GM12878 (cell line): ENCODE data around the gene ZXDC. TPM values are rescaled to one million over a fixed set of nuclear protein-coding genes. Genes with fewer than 3 reads are reported as not detected.

Experiments
- ATAC-seq: fragments of 200-7000 bp; cut with Tn5 transposase; 3 replicates; pipeline ENCODE4 v1.9.1; 2020; ENCODE audit warnings: mild to moderate bottlenecking, moderate library complexity
- BruUV-seq: library from RNA; stranded (reverse); fragments of 400-500 nt; replicated peaks from 2 replicates; lab custom pipeline; 2021; lab: Mats Ljungman, UMichigan
- CTCF ChIA-PET: fragments of 300-600 bp; sonication (Branson Sonifier 250); formaldehyde crosslinking; extraction: SDS; loops from one replicate; lab custom pipeline; 2021; ENCODE audit warnings: inconsistent platforms; lab: Yijun Ruan, JAX
- POLR2A ChIA-PET: fragments of 350-600 bp; formaldehyde crosslinking; extraction: SDS; loops from one replicate; lab custom pipeline; 2021; ENCODE audit warnings: inconsistent platforms; lab: Charles Lee
- RAD21 ChIA-PET: fragments of 300-600 bp; sonication (Branson Sonifier 250); formaldehyde crosslinking; loops from one replicate; lab custom pipeline; 2023; ENCODE audit warnings: antibody characterized with exemption; ENCODE audit not compliant: unreplicated experiment; lab: Charles Lee
- SMC1A ChIA-PET: fragments of 300-600 bp; sonication (Branson Sonifier 250); formaldehyde crosslinking; loops from one replicate; lab custom pipeline; 2023; ENCODE audit not compliant: unreplicated experiment, uncharacterized antibody; lab: Charles Lee
- DNase-seq: peaks from one replicate; pipeline ENCODE4 v3.0.0-alpha.2; 2011; ENCODE audit warnings: low read depth, low spot score
- FAIRE-seq: peaks from 3 replicates; lab custom pipeline; 2011; peaks lifted over from hg19 to GRCh38; lab: Jason Lieb, UNC
- H2AFZ ChIP-seq: 2 replicates; pipeline ENCODE4 v1.6.0; 2011; ENCODE audit warnings: low read depth, low read length, control low read depth; ENCODE audit not compliant: control insufficient read depth
- H3K27ac ChIP-seq: 2 replicates; pipeline ENCODE4 v1.5.1; 2011; ENCODE audit warnings: control low read depth; ENCODE audit not compliant: control insufficient read depth, insufficient read depth
- H3K27me3 ChIP-seq, 2 experiments: replicated peaks in 1 of 2; 2 replicates each; pipeline versions ENCODE4 v1.6.0 to v1.6.1; 2011; ENCODE audit warnings: low read length in 1 of 2; ENCODE audit not compliant: control insufficient read depth in 2 of 2, insufficient read depth in 2 of 2
- H3K36me3 ChIP-seq, 2 experiments: 2 replicates each; pipeline ENCODE4 v1.5.1; 2011; ENCODE audit warnings: low read length in 1 of 2; ENCODE audit not compliant: control insufficient read depth in 2 of 2, insufficient read depth in 2 of 2
- H3K4me1 ChIP-seq: 2 replicates; pipeline ENCODE4 v1.6.1; 2011; ENCODE audit warnings: mild to moderate bottlenecking, low read length, moderate library complexity, mixed read lengths; ENCODE audit not compliant: control insufficient read depth, insufficient read depth
- H3K4me2 ChIP-seq: 2 replicates; pipeline ENCODE4 v1.6.0; 2011; ENCODE audit warnings: control low read depth; ENCODE audit not compliant: control insufficient read depth, insufficient read depth
- H3K4me3 ChIP-seq: fragments of 200-600 bp; sonication (generic); 2 replicates; pipeline ENCODE4 v1.5.1; 2016
- H3K79me2 ChIP-seq: 2 replicates; pipeline ENCODE4 v1.6.0; 2011; ENCODE audit warnings: low read length; ENCODE audit not compliant: control insufficient read depth, insufficient read depth
- H3K9ac ChIP-seq: 2 replicates; pipeline ENCODE4 v1.8.0; 2011; ENCODE audit warnings: low read length, control low read depth, mixed read lengths; ENCODE audit not compliant: control insufficient read depth, insufficient read depth
- H3K9me3 ChIP-seq: replicated peaks from 3 replicates; pipeline ENCODE4 v1.5.1; 2011; ENCODE audit warnings: mild to moderate bottlenecking, low read length; ENCODE audit not compliant: control insufficient read depth, insufficient read depth
- H4K20me1 ChIP-seq: 2 replicates; pipeline ENCODE4 v1.6.0; 2011; ENCODE audit not compliant: control insufficient read depth, insufficient read depth
- HDAC2 ChIP-seq: fragments of 200-600 bp; sonication (generic); IDR thresholded peaks from 2 replicates; pipeline ENCODE4 v1.6.1; 2017
- IRF3 ChIP-seq: fragments of 450-650 bp; IDR thresholded peaks from 2 replicates; pipeline ENCODE4 v1.6.1; 2014; ENCODE audit warnings: mild to moderate bottlenecking
- NR2F1 ChIP-seq: fragments of 450-650 bp; conservative IDR thresholded peaks from 2 replicates; pipeline ENCODE4 v1.6.1; 2017; ENCODE audit warnings: mild to moderate bottlenecking
- STAT3 ChIP-seq: IDR thresholded peaks from 2 replicates; pipeline ENCODE4 v1.6.1; 2011; ENCODE audit warnings: low read depth, low read length, improper control_type of control experiment
- WGBS: methylation state at CpG from one replicate; pipeline ENCODE4 v1.1.6; 2016; ENCODE audit warnings: low lambda C conversion rate; ENCODE audit not compliant: insufficient replicate concordance, insufficient coverage; ENCODE audit errors: missing lambda C conversion rate; 5-methylcytosine and 5-hydroxymethylcytosine counted together
- in situ Hi-C: fragments of 300-500 bp; cut with MboI; formaldehyde crosslinking; loops from 9 replicates; pipeline ENCODE4 v1.14.3; 2018; ENCODE audit warnings: mixed read lengths
- intact Hi-C: fragments of 100-400 bp; cut with micrococcal nuclease; formaldehyde crosslinking; loops from one replicate; pipeline ENCODE4 v1.14.2; 2022; ENCODE audit not compliant: unreplicated experiment
- polyA plus RNA-seq, 11 experiments: library from polyadenylated mRNA; depleted of rRNA in 4 of 11; unstranded in 6 of 11; stranded (reverse) in 5 of 11; fragments of >200 nt; fragmentation: Nextera tagmentation in 4 of 11; fragmentation: Illumina TruSeq in 1 of 11; extraction: Ambion mirVana in 4 of 11; extraction: Trizol in 1 of 11; gene quantifications; 1 replicate in 1 of 11; 2 replicates in 10 of 11; pipeline versions ENCODE4 v1.2.1 to v1.2.3, GENCODE V29; 2011 to 2016; ENCODE audit warnings: inconsistent platforms in 2 of 11, missing spikeins in 2 of 11, low read depth in 1 of 11
- total RNA-seq, 4 experiments: library from RNA; depleted of rRNA in 3 of 4; stranded (reverse); fragments of >200 nt in 3 of 4; fragmentation: Illumina TruSeq in 1 of 4; extraction: Trizol in 1 of 4; gene quantifications; 2 replicates each; pipeline versions ENCODE4 v1.2.1 to v1.2.3, GENCODE V29; 2013 to 2021
- TF ChIP-seq, protein P1 (sequence below): IDR thresholded peaks from 2 replicates; pipeline ENCODE4 v1.6.1; 2012; ENCODE audit warnings: improper control_type of control experiment, low read depth, low read length; ENCODE audit not compliant: insufficient replicate concordance

Gene ZXDC
- total and polyA plus RNA-seq, 10 of the 15 experiments (the other 5 are each of a cell fraction or from before 2014, with no cell fraction given) = 0.72 to 15.3 (median 8.5) TPM

DNA sequence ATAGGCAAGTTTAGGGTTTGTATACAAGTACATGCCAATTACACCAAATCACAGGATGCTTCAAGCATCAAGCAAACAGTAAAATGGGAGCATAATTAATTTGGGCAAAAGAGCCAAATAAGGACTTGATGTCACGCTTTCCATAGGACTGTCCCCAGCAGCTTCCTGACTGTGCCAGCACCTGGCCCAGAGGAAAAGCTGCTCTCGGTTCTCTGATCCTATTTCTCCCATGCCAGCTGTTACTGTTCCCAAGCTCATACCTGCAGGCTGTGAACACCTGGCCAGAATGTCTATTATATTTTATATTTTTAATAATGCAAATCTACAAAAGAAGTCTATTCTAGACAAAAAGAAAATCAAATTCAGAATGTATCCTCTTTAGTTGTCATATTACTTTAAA is 12.2 kb downstream of the ZXDC start:
- TF ChIP-seq STAT3 (no peak), IRF3 (no peak), NR2F1 (no peak), HDAC2 (no peak)
- TF ChIP-seq, protein P1, sequence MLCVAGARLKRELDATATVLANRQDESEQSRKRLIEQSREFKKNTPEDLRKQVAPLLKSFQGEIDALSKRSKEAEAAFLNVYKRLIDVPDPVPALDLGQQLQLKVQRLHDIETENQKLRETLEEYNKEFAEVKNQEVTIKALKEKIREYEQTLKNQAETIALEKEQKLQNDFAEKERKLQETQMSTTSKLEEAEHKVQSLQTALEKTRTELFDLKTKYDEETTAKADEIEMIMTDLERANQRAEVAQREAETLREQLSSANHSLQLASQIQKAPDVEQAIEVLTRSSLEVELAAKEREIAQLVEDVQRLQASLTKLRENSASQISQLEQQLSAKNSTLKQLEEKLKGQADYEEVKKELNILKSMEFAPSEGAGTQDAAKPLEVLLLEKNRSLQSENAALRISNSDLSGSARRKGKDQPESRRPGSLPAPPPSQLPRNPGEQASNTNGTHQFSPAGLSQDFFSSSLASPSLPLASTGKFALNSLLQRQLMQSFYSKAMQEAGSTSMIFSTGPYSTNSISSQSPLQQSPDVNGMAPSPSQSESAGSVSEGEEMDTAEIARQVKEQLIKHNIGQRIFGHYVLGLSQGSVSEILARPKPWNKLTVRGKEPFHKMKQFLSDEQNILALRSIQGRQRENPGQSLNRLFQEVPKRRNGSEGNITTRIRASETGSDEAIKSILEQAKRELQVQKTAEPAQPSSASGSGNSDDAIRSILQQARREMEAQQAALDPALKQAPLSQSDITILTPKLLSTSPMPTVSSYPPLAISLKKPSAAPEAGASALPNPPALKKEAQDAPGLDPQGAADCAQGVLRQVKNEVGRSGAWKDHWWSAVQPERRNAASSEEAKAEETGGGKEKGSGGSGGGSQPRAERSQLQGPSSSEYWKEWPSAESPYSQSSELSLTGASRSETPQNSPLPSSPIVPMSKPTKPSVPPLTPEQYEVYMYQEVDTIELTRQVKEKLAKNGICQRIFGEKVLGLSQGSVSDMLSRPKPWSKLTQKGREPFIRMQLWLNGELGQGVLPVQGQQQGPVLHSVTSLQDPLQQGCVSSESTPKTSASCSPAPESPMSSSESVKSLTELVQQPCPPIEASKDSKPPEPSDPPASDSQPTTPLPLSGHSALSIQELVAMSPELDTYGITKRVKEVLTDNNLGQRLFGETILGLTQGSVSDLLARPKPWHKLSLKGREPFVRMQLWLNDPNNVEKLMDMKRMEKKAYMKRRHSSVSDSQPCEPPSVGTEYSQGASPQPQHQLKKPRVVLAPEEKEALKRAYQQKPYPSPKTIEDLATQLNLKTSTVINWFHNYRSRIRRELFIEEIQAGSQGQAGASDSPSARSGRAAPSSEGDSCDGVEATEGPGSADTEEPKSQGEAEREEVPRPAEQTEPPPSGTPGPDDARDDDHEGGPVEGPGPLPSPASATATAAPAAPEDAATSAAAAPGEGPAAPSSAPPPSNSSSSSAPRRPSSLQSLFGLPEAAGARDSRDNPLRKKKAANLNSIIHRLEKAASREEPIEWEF = no peak
- FAIRE-seq (no peak), DNase-seq (no peak), ATAC-seq (no peak)
- no TSS peak for BruUV-seq
- no peaks in the 10 kb centered on the region for H3K27me3 ChIP-seq
- SMC1A ChIA-PET = no interaction called here
- H3K36me3 ChIP-seq = peaks cover 30 to 40% of the 10 kb centered on the region in 2 experiments
- CTCF ChIA-PET = no interaction called here
- no peak overlapping the region for H3K4me2 ChIP-seq
- H3K9ac ChIP-seq = no peak overlapping the region
- H3K27ac ChIP-seq = no peak overlapping the region
- no peak overlapping the region for H2AFZ ChIP-seq
- no peaks in the 10 kb centered on the region for H3K79me2 ChIP-seq
- RAD21 ChIA-PET = no interaction called here
- no peak overlapping the region for H3K4me3 ChIP-seq
- no peaks in the 10 kb centered on the region for H3K4me1 ChIP-seq
- H4K20me1 ChIP-seq = no peaks in the 10 kb centered on the region; the same call in 1 of the 2 replicates
- H3K9me3 ChIP-seq = no peaks in the 10 kb centered on the region
- 100% methylated on average over 2 of the region's 2 CpGs for WGBS
- POLR2A ChIA-PET = no interaction called here
- in situ Hi-C loops = no loop called here
- intact Hi-C loops = no loop called here
